H9 (cell line): ENCODE data around the gene MTA1. TPM values are rescaled to one million over a fixed set of nuclear protein-coding genes. Genes with fewer than 3 reads are reported as not detected.

Source experiments
- DNase-seq: peaks from one replicate; pipeline ENCODE4 v3.0.0-alpha.2; 2017
- H2AFZ ChIP-seq: one replicate; pipeline ENCODE4 v1.6.1; 2013; ENCODE audit warnings: mild to moderate bottlenecking, low read length, control low read depth, moderate library complexity
- H2AK5ac ChIP-seq: 2 replicates; pipeline ENCODE4 v1.6.1; 2013; ENCODE audit warnings: low read length, control low read depth, mixed read lengths; ENCODE audit not compliant: insufficient read length
- H2BK120ac ChIP-seq: one replicate; pipeline ENCODE4 v1.6.1; 2013; ENCODE audit warnings: low read depth, mild to moderate bottlenecking, low read length, control low read depth, inconsistent platforms; ENCODE audit not compliant: poor library complexity, severe bottlenecking
- H2BK12ac ChIP-seq: 2 replicates; pipeline ENCODE4 v1.6.1; 2013; ENCODE audit warnings: low read length, control low read depth, mixed read lengths, low read depth; ENCODE audit not compliant: insufficient read length
- H2BK15ac ChIP-seq: 2 replicates; pipeline ENCODE4 v1.6.1; 2013; ENCODE audit warnings: low read depth, low read length, control low read depth
- H2BK20ac ChIP-seq: one replicate; pipeline ENCODE4 v1.6.1; 2013; ENCODE audit warnings: low read depth, mild to moderate bottlenecking, low read length, control low read depth, inconsistent platforms; ENCODE audit not compliant: poor library complexity, severe bottlenecking
- H2BK5ac ChIP-seq: 2 replicates; pipeline ENCODE4 v1.6.1; 2013; ENCODE audit warnings: low read length, control low read depth, mixed read lengths; ENCODE audit not compliant: insufficient read length
- H3K14ac ChIP-seq: 2 replicates; pipeline ENCODE4 v1.6.1; 2013; ENCODE audit warnings: low read length, control low read depth; ENCODE audit not compliant: insufficient read depth
- H3K18ac ChIP-seq: 2 replicates; pipeline ENCODE4 v1.6.1; 2013; ENCODE audit warnings: low read depth, mild to moderate bottlenecking, mixed read lengths, low read length, control low read depth; ENCODE audit not compliant: insufficient read length
- H3K23ac ChIP-seq: 2 replicates; pipeline ENCODE4 v1.6.1; 2013; ENCODE audit warnings: low read length, control low read depth, mixed read lengths, low read depth; ENCODE audit not compliant: insufficient read length
- H3K23me2 ChIP-seq: 2 replicates; pipeline ENCODE4 v1.6.1; 2013; ENCODE audit warnings: low read depth, mild to moderate bottlenecking, mixed read lengths, low read length, control low read depth; ENCODE audit not compliant: insufficient read length, poor library complexity, severe bottlenecking
- H3K27ac ChIP-seq: 2 replicates; pipeline ENCODE4 v1.5.1; 2013; ENCODE audit warnings: low read length, control low read depth, mixed read lengths, low read depth; ENCODE audit not compliant: insufficient read length
- H3K27me3 ChIP-seq: 2 replicates; pipeline ENCODE4 v1.6.1; 2013; ENCODE audit warnings: low read length, control low read depth, inconsistent platforms; ENCODE audit not compliant: insufficient read depth
- H3K4ac ChIP-seq: 2 replicates; pipeline ENCODE4 v1.6.1; 2013; ENCODE audit warnings: low read depth, mild to moderate bottlenecking, control low read depth, inconsistent platforms, low read length, moderate library complexity
- H3K4me1 ChIP-seq: 2 replicates; pipeline ENCODE4 v1.6.1; 2013; ENCODE audit warnings: low read length, control low read depth, inconsistent platforms; ENCODE audit not compliant: insufficient read depth
- H3K4me2 ChIP-seq: 2 replicates; pipeline ENCODE4 v1.6.1; 2013; ENCODE audit warnings: low read length, control low read depth, mixed read lengths; ENCODE audit not compliant: insufficient read length, insufficient read depth
- H3K56ac ChIP-seq: 2 replicates; pipeline ENCODE4 v1.6.1; 2013; ENCODE audit warnings: low read depth, mild to moderate bottlenecking, mixed read lengths, low read length, control low read depth; ENCODE audit not compliant: insufficient read length
- H3K79me1 ChIP-seq: 2 replicates; pipeline ENCODE4 v1.6.1; 2013; ENCODE audit warnings: low read depth, mild to moderate bottlenecking, moderate library complexity, low read length, control low read depth, inconsistent platforms; ENCODE audit not compliant: insufficient read depth, poor library complexity, severe bottlenecking
- H3K79me2 ChIP-seq: 2 replicates; pipeline ENCODE4 v1.6.1; 2013; ENCODE audit warnings: low read length, control low read depth, inconsistent platforms; ENCODE audit not compliant: insufficient read depth
- H3K9ac ChIP-seq: 2 replicates; pipeline ENCODE4 v1.6.1; 2013; ENCODE audit warnings: low read length, control low read depth, mixed read lengths; ENCODE audit not compliant: insufficient read length; ENCODE audit errors: extremely low read depth
- H3K9me3 ChIP-seq: one replicate; pipeline ENCODE4 v1.6.1; 2013; ENCODE audit warnings: low read depth, low read length, inconsistent platforms; ENCODE audit not compliant: control insufficient read depth
- H3T11ph ChIP-seq: one replicate; pipeline ENCODE4 v1.6.1; 2013; ENCODE audit warnings: mild to moderate bottlenecking, low read length, control low read depth, inconsistent platforms
- H4K20me1 ChIP-seq: one replicate; pipeline ENCODE4 v1.6.1; 2013; ENCODE audit not compliant: control insufficient read depth, insufficient read length, insufficient read depth
- H4K5ac ChIP-seq: 2 replicates; pipeline ENCODE4 v1.6.1; 2013; ENCODE audit warnings: low read depth, mild to moderate bottlenecking, mixed read lengths, low read length, control low read depth; ENCODE audit not compliant: insufficient read length
- H4K8ac ChIP-seq: replicated peaks from 2 replicates; pipeline ENCODE4 v1.6.1; 2013; ENCODE audit warnings: low read length, control low read depth, mixed read lengths, low read depth; ENCODE audit not compliant: insufficient read length
- H4K91ac ChIP-seq: 2 replicates; pipeline ENCODE4 v1.6.1; 2013; ENCODE audit warnings: low read depth, mild to moderate bottlenecking, moderate library complexity, mixed read lengths, low read length, control low read depth; ENCODE audit not compliant: insufficient read length
- H3K27ac Mint-ChIP-seq, 3 experiments: 2 replicates in 2 of 3; 3 replicates in 1 of 3; pipeline ENCODE4 v1.8.0; 2020 to 2021; ENCODE audit warnings: mixed read lengths in 3 of 3, mild to moderate bottlenecking in 1 of 3, moderate library complexity in 1 of 3
- H3K27me3 Mint-ChIP-seq: 2 replicates; pipeline ENCODE4 v1.8.0; 2021; ENCODE audit warnings: low read depth, mild to moderate bottlenecking, moderate library complexity, mixed read lengths
- H3K36me3 Mint-ChIP-seq, 3 experiments: 2 replicates in 2 of 3; 3 replicates in 1 of 3; pipeline ENCODE4 v1.8.0; 2020 to 2021; ENCODE audit warnings: low read depth in 3 of 3, mixed read lengths in 3 of 3; ENCODE audit not compliant: insufficient read depth in 1 of 3
- H3K4me1 Mint-ChIP-seq, 2 experiments: 2 replicates each; pipeline ENCODE4 v1.8.0; 2020; ENCODE audit warnings: mixed read lengths in 2 of 2
- H3K4me3 Mint-ChIP-seq, 2 experiments: 2 replicates in 1 of 2; 3 replicates in 1 of 2; pipeline ENCODE4 v1.8.0; 2020 to 2021; ENCODE audit warnings: mild to moderate bottlenecking in 2 of 2, mixed read lengths in 2 of 2, moderate library complexity in 1 of 2
- H3K9me3 Mint-ChIP-seq, 2 experiments: 2 replicates in 1 of 2; 3 replicates in 1 of 2; pipeline ENCODE4 v1.8.0; 2020; ENCODE audit warnings: mild to moderate bottlenecking in 2 of 2, mixed read lengths in 2 of 2, moderate library complexity in 1 of 2
- WGBS: extraction: QIAGEN DNeasy Blood & Tissue Kit; methylation state at CpG from one replicate; pipeline ENCODE4 v1.1.7; 2013; ENCODE audit warnings: missing lambda C conversion rate, low lambda C conversion rate, mixed read lengths; ENCODE audit not compliant: insufficient read length; ENCODE audit errors: extremely low coverage; 5-methylcytosine and 5-hydroxymethylcytosine counted together
- total RNA-seq: library from RNA; stranded (reverse); gene quantifications from 2 replicates; pipeline ENCODE4 v1.2.1, GENCODE V29; 2021
- TF ChIP-seq, protein P1 (sequence below): fragments of 200-600 bp; sonication (generic); conservative IDR thresholded peaks from 3 replicates; pipeline ENCODE4 v1.8.0; 2021; ENCODE audit warnings: antibody characterized with exemption, mild to moderate bottlenecking

The MTA1 gene
- total RNA-seq, 1 experiment from 2014 or later, result 230 TPM

DNA sequence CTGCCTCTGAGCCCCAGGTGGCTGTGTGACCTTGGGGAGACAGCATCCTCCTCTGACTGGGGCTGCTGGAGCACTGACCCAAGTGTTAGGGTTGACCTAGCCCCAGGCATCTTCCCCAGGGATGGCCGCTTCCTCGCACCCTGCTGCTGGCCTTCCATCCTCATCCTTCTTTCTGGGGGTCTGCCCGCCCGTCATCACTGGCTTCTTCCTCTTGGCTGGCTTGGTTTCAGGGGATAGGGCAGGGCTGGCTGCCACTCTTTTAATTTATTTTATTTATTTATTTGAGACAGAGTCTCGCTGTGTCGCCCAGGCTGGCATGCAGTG lies 74.9 kb downstream of the MTA1 start:
- Mint-ChIP-seq H3K4me3 (no peak overlapping the region), H3K9me3 (peaks cover 0 to 4% of the 10 kb centered on the region in 2 experiments; a peak in 1 of 5 replicates), H3K27ac (no peak overlapping the region; a peak in 1 of 7 replicates), H3K36me3 (peaks cover 0 to 5% (median 0%) of the 10 kb centered on the region in 3 experiments; a peak in 3 of 7 replicates), H3K4me1 (peaks cover under 1 to 8% of the 10 kb centered on the region in 2 experiments), H3K27me3 (peaks cover under 1% of the 10 kb centered on the region)
- no peak overlapping the region for H3K14ac ChIP-seq
- no peaks in the 10 kb centered on the region for H3K9me3 ChIP-seq
- H3K56ac ChIP-seq, result no peak overlapping the region
- H2BK15ac ChIP-seq, result no peak overlapping the region
- no peaks in the 10 kb centered on the region for H3K4me1 ChIP-seq
- peaks cover 3% of the 10 kb centered on the region for H3K23me2 ChIP-seq
- H2BK12ac ChIP-seq, result no peak overlapping the region
- no peak overlapping the region for H2BK120ac ChIP-seq
- H2BK5ac ChIP-seq, result no peak overlapping the region
- no peak overlapping the region for H3K18ac ChIP-seq
- no peak overlapping the region for H2BK20ac ChIP-seq
- no peak overlapping the region for H2AFZ ChIP-seq
- H3K23ac ChIP-seq, result no peak overlapping the region
- no peaks in the 10 kb centered on the region for H3K79me2 ChIP-seq
- no peak overlapping the region for H3T11ph ChIP-seq
- H3K4ac ChIP-seq, result no peak overlapping the region
- H2AK5ac ChIP-seq, result no peak overlapping the region
- H4K5ac ChIP-seq, result no peak overlapping the region
- H4K20me1 ChIP-seq, result no peaks in the 10 kb centered on the region
- H3K79me1 ChIP-seq, result no peaks in the 10 kb centered on the region
- H3K9ac ChIP-seq, result no peak overlapping the region
- H3K4me2 ChIP-seq, result no peak overlapping the region
- no peak for DNase-seq
- H3K27ac ChIP-seq, result no peak overlapping the region
- TF ChIP-seq, protein P1, sequence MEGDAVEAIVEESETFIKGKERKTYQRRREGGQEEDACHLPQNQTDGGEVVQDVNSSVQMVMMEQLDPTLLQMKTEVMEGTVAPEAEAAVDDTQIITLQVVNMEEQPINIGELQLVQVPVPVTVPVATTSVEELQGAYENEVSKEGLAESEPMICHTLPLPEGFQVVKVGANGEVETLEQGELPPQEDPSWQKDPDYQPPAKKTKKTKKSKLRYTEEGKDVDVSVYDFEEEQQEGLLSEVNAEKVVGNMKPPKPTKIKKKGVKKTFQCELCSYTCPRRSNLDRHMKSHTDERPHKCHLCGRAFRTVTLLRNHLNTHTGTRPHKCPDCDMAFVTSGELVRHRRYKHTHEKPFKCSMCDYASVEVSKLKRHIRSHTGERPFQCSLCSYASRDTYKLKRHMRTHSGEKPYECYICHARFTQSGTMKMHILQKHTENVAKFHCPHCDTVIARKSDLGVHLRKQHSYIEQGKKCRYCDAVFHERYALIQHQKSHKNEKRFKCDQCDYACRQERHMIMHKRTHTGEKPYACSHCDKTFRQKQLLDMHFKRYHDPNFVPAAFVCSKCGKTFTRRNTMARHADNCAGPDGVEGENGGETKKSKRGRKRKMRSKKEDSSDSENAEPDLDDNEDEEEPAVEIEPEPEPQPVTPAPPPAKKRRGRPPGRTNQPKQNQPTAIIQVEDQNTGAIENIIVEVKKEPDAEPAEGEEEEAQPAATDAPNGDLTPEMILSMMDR, result no peak
- no peak overlapping the region for H4K91ac ChIP-seq
- no peak overlapping the region for H4K8ac ChIP-seq
- H3K27me3 ChIP-seq, result no peaks in the 10 kb centered on the region
- no CpG with 5 or more reads among the region's 6 CpGs for WGBS
